Lower leg skin (tissue), 4 donors: ENCODE data around the gene BIRC7. TPM values are rescaled to one million over a fixed set of nuclear protein-coding genes. Genes with fewer than 3 reads are reported as not detected.
A peak's percentile ranks its signal among the peaks of the same experiment; 100 is the strongest.

Experiments used
- DNase-seq, 2 donors: peaks; one replicate each; pipeline ENCODE4 v3.0.0-alpha.2; 2019; ENCODE audit warnings: low spot score in 2 of 2
- H3K4me3 ChIP-seq: fragments of 200-600 bp; sonication (generic); 2 replicates; pipeline ENCODE4 v1.5.1; 2017; ENCODE audit warnings: mild to moderate bottlenecking, low read depth; ENCODE audit not compliant: poor library complexity, severe bottlenecking
- POLR2A ChIP-seq, 2 donors: fragments of 450-650 bp; IDR thresholded peaks; one replicate each; pipeline ENCODE4 v1.6.1; 2016 to 2017; ENCODE audit warnings: antibody characterized with exemption in 2 of 2, mild to moderate bottlenecking in 1 of 2, moderate library complexity in 1 of 2
- WGBS, 2 donors: methylation state at CpG; one replicate each; pipeline ENCODE4 v1.1.5; 2018; 5-methylcytosine and 5-hydroxymethylcytosine counted together
- intact Hi-C: fragments of 100-400 bp; cut with DNase I; formaldehyde crosslinking; loops from one replicate; pipeline ENCODE4 v1.15.0; 2023; ENCODE audit warnings: low total_unique reads
- total RNA-seq, 4 donors: library from RNA; depleted of rRNA; stranded (reverse); fragments of >200 nt; gene quantifications; one replicate each; pipeline ENCODE4 v1.1.0, GENCODE V29; 2016
- TF ChIP-seq, protein P1 (sequence below), 3 donors: fragments of 450-650 bp; IDR thresholded peaks; one replicate each; pipeline ENCODE4 v1.5.1; 2016; ENCODE audit warnings: antibody characterized with exemption in 3 of 3, mild to moderate bottlenecking in 3 of 3, moderate library complexity in 2 of 3

The BIRC7 gene
- total RNA-seq, 4 donors from 2014 or later: 0.53 to 2.5 (median 1.4) TPM; not detected in 1

- no peak for DNase-seq
- 47 to 53% methylated on average over 15 of the region's 15 CpGs for WGBS, 2 donors
These were observed 46.9 kb upstream of the BIRC7 start for GRCh38 chr20:63188641-63189321.

GRCh38 chr20:63189322-63189642, 46.4 kb upstream of the BIRC7 start:
- 82 to 88% methylated on average over 5 of the region's 5 CpGs for WGBS, 2 donors
- TF ChIP-seq, protein P1, sequence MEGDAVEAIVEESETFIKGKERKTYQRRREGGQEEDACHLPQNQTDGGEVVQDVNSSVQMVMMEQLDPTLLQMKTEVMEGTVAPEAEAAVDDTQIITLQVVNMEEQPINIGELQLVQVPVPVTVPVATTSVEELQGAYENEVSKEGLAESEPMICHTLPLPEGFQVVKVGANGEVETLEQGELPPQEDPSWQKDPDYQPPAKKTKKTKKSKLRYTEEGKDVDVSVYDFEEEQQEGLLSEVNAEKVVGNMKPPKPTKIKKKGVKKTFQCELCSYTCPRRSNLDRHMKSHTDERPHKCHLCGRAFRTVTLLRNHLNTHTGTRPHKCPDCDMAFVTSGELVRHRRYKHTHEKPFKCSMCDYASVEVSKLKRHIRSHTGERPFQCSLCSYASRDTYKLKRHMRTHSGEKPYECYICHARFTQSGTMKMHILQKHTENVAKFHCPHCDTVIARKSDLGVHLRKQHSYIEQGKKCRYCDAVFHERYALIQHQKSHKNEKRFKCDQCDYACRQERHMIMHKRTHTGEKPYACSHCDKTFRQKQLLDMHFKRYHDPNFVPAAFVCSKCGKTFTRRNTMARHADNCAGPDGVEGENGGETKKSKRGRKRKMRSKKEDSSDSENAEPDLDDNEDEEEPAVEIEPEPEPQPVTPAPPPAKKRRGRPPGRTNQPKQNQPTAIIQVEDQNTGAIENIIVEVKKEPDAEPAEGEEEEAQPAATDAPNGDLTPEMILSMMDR (IDR thresholded peaks at IDR 0.05): peak in 1 of 3 donors; percentile 22
- TF ChIP-seq POLR2A (IDR thresholded peaks at IDR 0.05): no peak

More at GRCh38 chr20:63188641-63189321, 46.9 kb upstream of the BIRC7 start:
- no peak overlapping the region for H3K4me3 ChIP-seq
- intact Hi-C loops: no loop called here
- TF ChIP-seq POLR2A (IDR thresholded peaks at IDR 0.05): no peak
- TF ChIP-seq, protein P1 (IDR thresholded peaks at IDR 0.05): no peak

DNA sequence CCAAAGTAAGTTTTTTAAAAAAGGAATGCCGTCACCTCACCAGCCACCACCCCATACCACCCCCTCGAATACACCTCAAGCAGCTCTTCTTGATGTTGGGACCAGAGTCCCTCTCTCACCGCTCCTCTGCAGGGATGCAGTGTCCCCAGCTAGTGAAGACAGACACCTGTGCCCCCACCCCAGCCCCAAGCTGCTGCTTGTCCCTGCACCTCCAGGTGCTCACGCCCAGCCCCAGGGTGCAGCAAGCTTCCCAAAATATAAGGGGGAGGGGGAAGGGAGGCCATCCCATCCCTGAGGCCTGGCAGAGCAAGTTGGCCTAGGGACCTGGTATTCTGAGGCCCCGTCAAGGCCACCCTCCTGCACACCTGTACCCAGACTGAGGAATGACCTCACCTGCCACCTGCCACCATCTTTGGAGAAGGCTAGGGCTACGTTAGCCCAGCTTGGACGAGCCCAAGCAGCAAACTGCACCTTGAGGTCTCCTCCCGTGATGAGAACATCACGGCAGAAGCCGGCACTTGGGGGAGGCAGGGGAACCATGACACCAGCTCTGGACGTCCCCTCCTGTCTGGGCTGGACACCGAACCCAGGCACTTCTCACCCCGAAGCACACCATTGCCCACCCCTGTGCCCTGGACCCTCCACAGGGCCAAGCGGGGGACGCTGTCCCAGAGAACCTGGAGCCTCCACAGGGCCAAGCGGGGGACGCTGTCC, 45.7 kb upstream of the BIRC7 start:
- TF ChIP-seq, protein P1 (IDR thresholded peaks at IDR 0.05): no peak
- no peak for TF ChIP-seq POLR2A (IDR thresholded peaks at IDR 0.05)
- no peak for DNase-seq
- H3K4me3 ChIP-seq: no peak overlapping the region
- 83 to 89% methylated on average over 17 of the region's 17 CpGs for WGBS, 2 donors
- intact Hi-C loops: no loop called here

More at GRCh38 chr20:63189322-63189642, 46.4 kb upstream of the BIRC7 start:
- intact Hi-C loops: no loop called here
- DNase-seq: no peak
- H3K4me3 ChIP-seq: no peak overlapping the region

DNA sequence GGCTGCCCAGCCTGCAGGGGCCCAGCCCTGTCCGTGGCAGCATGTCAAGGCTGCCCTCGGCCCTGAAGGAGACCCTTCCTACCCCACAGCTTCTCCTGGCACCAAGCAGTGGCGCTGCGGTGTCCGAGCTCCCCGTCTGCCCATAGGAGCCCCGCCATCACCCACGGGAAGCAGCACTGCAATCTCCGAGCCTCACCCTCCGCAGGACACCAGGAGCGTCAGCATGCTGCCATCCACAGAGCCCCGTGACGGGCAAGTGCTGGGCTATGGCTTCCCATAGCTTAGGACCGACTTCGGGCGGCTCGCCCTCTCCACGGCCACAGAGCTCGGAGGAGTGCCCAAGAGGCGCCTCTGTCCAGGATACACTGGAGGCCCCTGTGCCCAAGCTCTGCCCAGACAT, 44.9 kb upstream of the BIRC7 start:
- no peak overlapping the region for H3K4me3 ChIP-seq
- intact Hi-C loops: no loop called here
- no peak for TF ChIP-seq POLR2A (IDR thresholded peaks at IDR 0.05)
- TF ChIP-seq, protein P1 (IDR thresholded peaks at IDR 0.05): no peak
- no peak for DNase-seq
- WGBS, 2 donors: 87 to 91% methylated on average over 16 of the region's 20 CpGs

GRCh38 chr20:63191400-63191799, 44.3 kb upstream of the BIRC7 start:
- DNase-seq: peak in 1 of 2 donors; percentile 24
- 53 to 58% methylated on average over 13 to 14 of the region's 14 CpGs for WGBS, 2 donors
- intact Hi-C loops: no loop called here
- TF ChIP-seq, protein P1 (IDR thresholded peaks at IDR 0.05): no peak
- TF ChIP-seq POLR2A (IDR thresholded peaks at IDR 0.05): no peak
- no peak overlapping the region for H3K4me3 ChIP-seq
